G401 (cell line): ENCODE data around the gene POLR3E. TPM values are rescaled to one million over a fixed set of nuclear protein-coding genes. Genes with fewer than 3 reads are reported as not detected.

Experiments
- DNase-seq: peaks from one replicate; pipeline ENCODE4 v3.0.0-alpha.2; 2015; ENCODE audit warnings: low spot score
- in situ Hi-C: cut with HindIII; loops from 2 replicates; pipeline ENCODE4 v1.10.0; 2016; ENCODE audit warnings: low sequenced_read_pairs, mixed read lengths
- total RNA-seq: library from RNA; depleted of rRNA; stranded (reverse); fragments of >200 nt; shearing (Covaris generic); gene quantifications from 2 replicates; pipeline ENCODE4 v1.2.3, GENCODE V29; 2014

POLR3E gene
- total RNA-seq, 1 experiment from 2014 or later: 54.2 TPM

- DNase-seq: no peak
- in situ Hi-C loops: no loop called here
These were observed 16.8 kb downstream of the POLR3E start for GRCh38 chr16:22313876-22314470.

GRCh38 chr16:22314661-22315626 lies 17.7 kb downstream of the POLR3E start:
- in situ Hi-C loops: no loop called here
- DNase-seq: no peak

GRCh38 chr16:22315979-22316378 lies 18.8 kb downstream of the POLR3E start:
- DNase-seq: no peak
- in situ Hi-C loops: no loop called here

- in situ Hi-C loops: no loop called here
- DNase-seq: no peak
These were observed 19.2 kb downstream of the POLR3E start for GRCh38 chr16:22316411-22316811.

- DNase-seq: no peak
- in situ Hi-C loops: no loop called here
These were observed 19.9 kb downstream of the POLR3E start for GRCh38 chr16:22317001-22317530.

- in situ Hi-C loops: no loop called here
- DNase-seq: no peak
These were observed 20.4 kb downstream of the POLR3E start for GRCh38 chr16:22317625-22318024.

GRCh38 chr16:22318690-22319358 lies 21.6 kb downstream of the POLR3E start:
- in situ Hi-C loops: no loop called here
- no peak for DNase-seq

- in situ Hi-C loops: no loop called here
- no peak for DNase-seq
These were observed 23.5 kb downstream of the POLR3E start for GRCh38 chr16:22320572-22321339.

GRCh38 chr16:22321340-22322001 lies 24.3 kb downstream of the POLR3E start:
- peak; percentile 91 for DNase-seq
- in situ Hi-C loops: no loop called here

- DNase-seq: peak; percentile 83
- in situ Hi-C loops: no loop called here
These were observed 24.8 kb downstream of the POLR3E start for GRCh38 chr16:22322021-22322471.

- no peak for DNase-seq
- in situ Hi-C loops: no loop called here
These were observed 25.5 kb downstream of the POLR3E start for GRCh38 chr16:22322741-22323140.

- in situ Hi-C loops: no loop called here
- DNase-seq: no peak
These were observed 26.2 kb downstream of the POLR3E start for GRCh38 chr16:22323173-22323958.

- in situ Hi-C loops: no loop called here
- no peak for DNase-seq
These were observed 27.0 kb downstream of the POLR3E start for GRCh38 chr16:22323959-22324786.

GRCh38 chr16:22324787-22325597 lies 27.8 kb downstream of the POLR3E start:
- in situ Hi-C loops: no loop called here

GRCh38 chr16:22325598-22326368 lies 28.6 kb downstream of the POLR3E start:
- DNase-seq: no peak
- in situ Hi-C loops: no loop called here

More at GRCh38 chr16:22324787-22325597, 27.8 kb downstream of the POLR3E start:
- no peak for DNase-seq

GRCh38 chr16:22326369-22326652 lies 29.1 kb downstream of the POLR3E start:
- in situ Hi-C loops: no loop called here
- no peak for DNase-seq
